RWPE1 (cell line): Measurements from ENCODE around the gene INPP5A.

Experiments used
- CTCF ChIA-PET: fragments of 350-600 bp; sonication (Branson Sonifier 250); formaldehyde crosslinking; extraction: SDS; loops from one replicate; lab custom pipeline; 2021; lab: Yijun Ruan, JAX
- POLR2A ChIA-PET: fragments of 400-600 bp; formaldehyde crosslinking; extraction: SDS; loops from one replicate; lab custom pipeline; 2020; ENCODE audit warnings: antibody characterized with exemption; ENCODE audit not compliant: low non-redundant PET; lab: Yijun Ruan, JAX
- DNase-seq: peaks from one replicate; pipeline ENCODE4 v3.0.0; 2012; ENCODE audit warnings: low spot score
- H3K27ac ChIP-seq: fragments of 450-650 bp; 2 replicates; pipeline ENCODE4 v1.5.1; 2017
- TF ChIP-seq, protein P1 (sequence below): fragments of 450-650 bp; conservative IDR thresholded peaks from 2 replicates; pipeline ENCODE4 v1.5.1; 2017; ENCODE audit warnings: low read depth, mild to moderate bottlenecking

Gene INPP5A

DNA sequence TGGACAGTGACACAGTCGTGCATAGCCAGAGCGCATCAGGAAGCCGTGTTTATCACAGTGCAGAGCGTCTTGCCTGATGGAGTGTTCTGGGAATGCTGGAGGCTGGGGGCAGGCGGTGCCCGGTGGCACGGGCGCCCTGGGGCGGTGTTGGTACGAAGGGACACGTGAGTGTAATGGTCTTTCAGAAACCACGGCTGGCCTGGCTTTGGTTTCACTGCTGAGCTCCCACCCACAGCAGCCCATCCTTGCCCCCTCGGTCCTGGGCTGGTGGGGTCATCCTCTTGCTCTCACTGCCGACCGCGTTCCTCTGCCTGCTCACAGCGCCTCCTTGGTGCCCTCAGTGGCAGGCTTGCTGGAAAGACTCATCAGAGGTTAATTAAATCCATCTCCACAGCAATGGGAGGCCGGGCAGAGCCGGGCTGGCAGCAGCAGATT lies 197.8 kb downstream of the INPP5A start:
- POLR2A ChIA-PET, result no interaction called here
- CTCF ChIA-PET, result interaction anchor here (0.6 kb wide), 1 partner anchor 81 kb away, joined by 3 read pairs; no protein-coding TSS in a partner anchor
- TF ChIP-seq, protein P1, sequence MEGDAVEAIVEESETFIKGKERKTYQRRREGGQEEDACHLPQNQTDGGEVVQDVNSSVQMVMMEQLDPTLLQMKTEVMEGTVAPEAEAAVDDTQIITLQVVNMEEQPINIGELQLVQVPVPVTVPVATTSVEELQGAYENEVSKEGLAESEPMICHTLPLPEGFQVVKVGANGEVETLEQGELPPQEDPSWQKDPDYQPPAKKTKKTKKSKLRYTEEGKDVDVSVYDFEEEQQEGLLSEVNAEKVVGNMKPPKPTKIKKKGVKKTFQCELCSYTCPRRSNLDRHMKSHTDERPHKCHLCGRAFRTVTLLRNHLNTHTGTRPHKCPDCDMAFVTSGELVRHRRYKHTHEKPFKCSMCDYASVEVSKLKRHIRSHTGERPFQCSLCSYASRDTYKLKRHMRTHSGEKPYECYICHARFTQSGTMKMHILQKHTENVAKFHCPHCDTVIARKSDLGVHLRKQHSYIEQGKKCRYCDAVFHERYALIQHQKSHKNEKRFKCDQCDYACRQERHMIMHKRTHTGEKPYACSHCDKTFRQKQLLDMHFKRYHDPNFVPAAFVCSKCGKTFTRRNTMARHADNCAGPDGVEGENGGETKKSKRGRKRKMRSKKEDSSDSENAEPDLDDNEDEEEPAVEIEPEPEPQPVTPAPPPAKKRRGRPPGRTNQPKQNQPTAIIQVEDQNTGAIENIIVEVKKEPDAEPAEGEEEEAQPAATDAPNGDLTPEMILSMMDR, result no peak
- no peak overlapping the region for H3K27ac ChIP-seq
- DNase-seq, result no peak

DNA sequence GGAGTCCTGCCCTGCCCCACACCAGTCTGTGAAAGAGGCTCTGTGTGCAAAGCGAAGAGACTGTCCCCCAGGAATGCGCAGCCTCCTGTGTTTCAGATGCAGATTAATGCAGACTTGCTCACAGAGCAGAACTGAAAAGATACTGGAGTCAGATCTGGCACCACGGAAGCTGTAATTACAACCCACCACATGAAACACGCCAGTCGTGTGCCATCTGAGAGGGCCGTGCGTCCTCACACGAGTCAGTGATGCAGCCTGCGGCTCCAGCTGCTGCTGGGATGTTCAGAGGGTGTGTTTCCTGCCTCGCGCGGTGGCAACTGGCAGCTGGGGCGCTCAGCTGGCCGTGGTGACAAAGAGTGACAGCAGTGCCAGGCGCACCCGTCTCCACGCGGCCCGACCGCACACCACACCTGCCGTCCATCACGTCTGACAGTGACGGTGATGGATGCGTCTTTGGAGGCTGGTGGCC lies 198.4 kb downstream of the INPP5A start:
- ChIA-PET CTCF (interaction anchor here (0.6 kb wide), 2 partner anchors 82 to 203 kb away, joined by 3 read pairs; no protein-coding TSS in a partner anchor), POLR2A (no interaction called here)
- no peak overlapping the region for H3K27ac ChIP-seq
- no peak for DNase-seq
- TF ChIP-seq, protein P1, result no peak

DNA sequence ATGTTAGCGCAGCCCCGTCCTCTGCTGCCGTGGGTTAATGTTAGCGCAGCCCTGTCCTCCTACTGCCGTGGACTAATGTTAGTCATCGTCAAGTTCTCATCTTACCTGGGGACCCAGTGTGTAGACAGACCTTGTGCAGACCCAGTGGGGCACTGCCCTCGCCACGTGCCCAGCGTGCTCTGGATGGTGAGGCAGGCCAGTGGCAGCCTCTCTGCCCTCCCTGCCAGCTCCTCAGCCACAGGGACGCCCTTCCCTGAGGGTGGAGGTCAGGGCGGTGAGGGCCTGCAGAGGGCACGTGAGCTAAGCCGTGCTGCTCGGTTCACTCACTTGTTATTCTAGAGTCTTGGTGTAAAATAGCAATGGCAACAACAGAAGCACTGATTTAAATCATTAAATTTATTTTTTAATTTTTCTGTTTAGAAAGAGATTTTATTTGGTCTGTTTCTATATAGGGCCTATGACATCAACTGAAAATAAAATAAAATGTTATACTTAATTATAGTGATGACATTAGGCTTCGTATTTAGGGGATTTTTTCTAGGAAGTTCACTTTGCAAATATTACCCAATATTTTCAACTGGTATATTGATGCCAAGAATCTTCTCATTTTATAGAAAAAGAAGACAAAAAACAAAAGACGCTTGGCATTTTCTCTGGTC lies 199.9 kb downstream of the INPP5A start:
- no peak overlapping the region for H3K27ac ChIP-seq
- DNase-seq, result no peak
- ChIA-PET CTCF (interaction anchor here (1.6 kb wide), 1 partner anchor 83 kb away, joined by 5 read pairs; no protein-coding TSS in a partner anchor), POLR2A (no interaction called here)
- TF ChIP-seq, protein P1, result no peak

DNA sequence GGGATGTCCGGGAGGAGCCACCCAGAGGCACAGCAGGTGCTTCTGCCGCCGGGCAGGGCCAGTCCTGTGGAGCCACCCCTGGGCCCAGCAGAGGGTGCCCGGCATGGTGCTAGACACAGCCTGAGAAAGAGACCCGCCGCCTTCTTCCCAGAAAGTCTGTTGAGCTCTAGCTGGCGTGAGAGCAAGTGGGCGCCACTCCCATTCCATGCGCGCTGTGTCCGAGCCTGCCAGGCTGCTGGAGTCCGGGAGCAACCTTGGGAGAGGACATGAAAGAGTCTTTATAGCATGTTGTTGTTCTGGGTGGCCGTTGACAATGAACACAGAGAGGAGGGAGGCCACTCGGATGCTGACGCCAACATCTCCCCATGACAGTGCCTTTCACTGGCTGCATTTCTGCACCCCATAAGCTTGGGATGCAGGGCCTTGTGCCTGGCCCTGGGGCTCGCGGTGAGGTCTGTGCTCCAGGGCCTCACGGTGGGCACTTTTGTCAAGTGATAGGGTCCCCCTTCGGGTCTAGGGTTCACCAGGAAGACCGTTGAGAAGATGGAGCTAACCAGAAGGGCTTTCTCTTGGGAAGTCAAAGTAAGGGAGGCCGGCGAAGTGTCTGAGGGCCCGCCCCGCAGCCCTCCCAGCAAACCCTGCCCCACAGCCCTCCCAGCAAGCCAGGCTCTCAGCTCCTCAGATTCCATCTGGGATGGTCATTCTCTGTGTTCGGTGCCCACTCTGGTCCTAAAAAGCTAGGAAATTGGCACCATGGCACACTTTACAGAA lies 201.1 kb downstream of the INPP5A start:
- POLR2A ChIA-PET, result no interaction called here
- CTCF ChIA-PET, result interaction anchor here (1.6 kb wide), 1 partner anchor 84 kb away, joined by 5 read pairs; no protein-coding TSS in a partner anchor
- no peak for DNase-seq
- TF ChIP-seq, protein P1, result no peak
- H3K27ac ChIP-seq, result no peak overlapping the region

DNA sequence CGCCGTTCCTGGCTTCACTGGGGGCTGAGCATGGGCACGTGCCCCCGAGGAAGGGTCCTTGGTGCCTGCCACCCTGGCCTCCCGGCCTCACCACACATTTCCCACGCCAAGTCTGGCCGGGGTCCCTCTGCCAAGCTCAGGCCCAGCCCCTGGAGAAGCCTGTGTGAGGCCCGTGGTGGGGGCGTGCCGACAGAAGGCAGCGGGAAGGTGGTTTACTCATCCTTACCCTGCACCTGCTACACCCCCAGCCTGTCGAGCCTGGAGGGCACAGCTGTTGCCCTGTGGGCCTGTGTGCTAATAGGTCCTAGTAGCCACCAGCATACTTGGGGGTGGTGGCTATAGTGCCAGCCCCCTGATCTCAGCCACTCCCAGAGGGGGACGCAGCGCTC lies 201.6 kb downstream of the INPP5A start:
- CTCF ChIA-PET, result no interaction called here
- H3K27ac ChIP-seq, result no peak overlapping the region
- POLR2A ChIA-PET, result no interaction called here
- TF ChIP-seq, protein P1, result no peak
- no peak for DNase-seq

DNA sequence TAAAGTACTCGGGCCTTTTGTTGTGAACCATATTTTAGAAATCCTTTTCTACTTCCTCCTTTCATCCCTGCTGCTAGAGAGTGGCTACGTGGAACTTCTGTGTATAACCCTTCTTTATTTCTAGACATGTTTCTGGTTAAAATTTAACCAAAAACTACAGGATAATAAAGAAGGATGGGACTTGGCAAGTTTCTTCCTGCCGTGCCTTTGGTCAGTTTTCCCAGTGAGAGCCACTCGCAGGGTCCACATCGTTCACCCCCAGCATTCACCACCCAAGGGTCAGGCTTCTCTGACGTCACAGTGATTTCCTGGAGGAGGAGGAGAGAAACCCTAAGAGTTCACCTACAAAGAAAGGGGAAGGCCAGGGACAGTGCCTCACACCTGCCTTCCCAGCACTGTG lies 203.0 kb downstream of the INPP5A start:
- H3K27ac ChIP-seq, result no peak overlapping the region
- ChIA-PET POLR2A (no interaction called here), CTCF (interaction anchor here (1.1 kb wide), 1 partner anchor 86 kb away, joined by 3 read pairs; no protein-coding TSS in a partner anchor)
- no peak for DNase-seq
- TF ChIP-seq, protein P1, result no peak
